Natural killer cell (primary cell): Measurements from ENCODE around the gene ZNF451. TPM values are rescaled to one million over a fixed set of nuclear protein-coding genes. Genes with fewer than 3 reads are reported as not detected.

Experiments used
- ATAC-seq, 3 donors: fragments of 150-1000 bp in 2 of 3; fragments of 200-7000 bp in 1 of 3; cut with Tn5 transposase; 1 replicate in 1 of 3; 2 replicates in 2 of 3; pipeline ENCODE4 v1.10.0; 2021; ENCODE audit warnings: mild to moderate bottlenecking in 2 of 3, moderate library complexity in 2 of 3
- DNase-seq, 2 donors: peaks; one replicate each; pipeline versions ENCODE4 v3.0.0 to v3.0.0-alpha.2; 2013 to 2021; ENCODE audit warnings: mixed read lengths in 1 of 2
- H3K27ac ChIP-seq: one replicate; pipeline ENCODE4 v1.5.1; 2013; ENCODE audit warnings: mild to moderate bottlenecking, low read length
- H3K27me3 ChIP-seq: one replicate; pipeline ENCODE4 v1.6.1; 2013; ENCODE audit warnings: low read length; ENCODE audit not compliant: control insufficient read depth, insufficient read depth
- H3K36me3 ChIP-seq: one replicate; pipeline ENCODE4 v1.6.1; 2013; ENCODE audit warnings: low read length; ENCODE audit not compliant: control insufficient read depth, insufficient read depth
- H3K4me1 ChIP-seq: one replicate; pipeline ENCODE4 v1.6.1; 2013; ENCODE audit warnings: low read length; ENCODE audit not compliant: control insufficient read depth, insufficient read depth
- H3K4me3 ChIP-seq: one replicate; pipeline ENCODE4 v1.5.1; 2013; ENCODE audit warnings: low read length
- H3K9me3 ChIP-seq: one replicate; pipeline ENCODE4 v1.6.1; 2013; ENCODE audit warnings: low read length; ENCODE audit not compliant: control insufficient read depth, insufficient read depth
- H3K27ac Mint-ChIP-seq, 2 donors: one replicate each; pipeline ENCODE4 v1.8.0; 2022; ENCODE audit warnings: mild to moderate bottlenecking in 2 of 2, mixed read lengths in 2 of 2, moderate library complexity in 1 of 2
- H3K27me3 Mint-ChIP-seq, 2 donors: one replicate each; pipeline ENCODE4 v1.8.0; 2022; ENCODE audit warnings: low read depth in 2 of 2, mixed read lengths in 2 of 2
- H3K36me3 Mint-ChIP-seq: one replicate; pipeline ENCODE4 v1.8.0; 2022; ENCODE audit warnings: mixed read lengths
- H3K4me1 Mint-ChIP-seq, 2 donors: one replicate each; pipeline ENCODE4 v1.8.0; 2022; ENCODE audit warnings: mixed read lengths in 2 of 2
- H3K4me3 Mint-ChIP-seq: one replicate; pipeline ENCODE4 v1.8.0; 2022; ENCODE audit warnings: mild to moderate bottlenecking, moderate library complexity, mixed read lengths
- H3K9me3 Mint-ChIP-seq, 2 donors: one replicate each; pipeline ENCODE4 v1.8.0; 2022; ENCODE audit warnings: mixed read lengths in 2 of 2
- CTCF ChIP-seq: fragments of 200-600 bp; IDR thresholded peaks from one replicate; pipeline ENCODE4 v1.8.0; 2022; ENCODE audit warnings: antibody characterized with exemption
- WGBS: methylation state at CpG from one replicate; pipeline ENCODE4 v1.1.7; 2013; ENCODE audit warnings: missing lambda C conversion rate; ENCODE audit not compliant: insufficient coverage; 5-methylcytosine and 5-hydroxymethylcytosine counted together
- intact Hi-C: fragments of 100-400 bp; cut with micrococcal nuclease; formaldehyde crosslinking; loops from one replicate; pipeline ENCODE4 v1.14.2; 2022
- total RNA-seq, 4 donors: library from RNA; stranded (reverse); fragments of 120-200 nt in 1 of 4; gene quantifications; one replicate each; pipeline versions ENCODE4 v1.2.3 to v1.2.4, GENCODE V29; 2013 to 2022

ZNF451 gene
- total RNA-seq, 3 donors from 2014 or later (not counting 1 experiment from before 2014, with no cell fraction given), result 121 to 131 (median 122) TPM

DNA sequence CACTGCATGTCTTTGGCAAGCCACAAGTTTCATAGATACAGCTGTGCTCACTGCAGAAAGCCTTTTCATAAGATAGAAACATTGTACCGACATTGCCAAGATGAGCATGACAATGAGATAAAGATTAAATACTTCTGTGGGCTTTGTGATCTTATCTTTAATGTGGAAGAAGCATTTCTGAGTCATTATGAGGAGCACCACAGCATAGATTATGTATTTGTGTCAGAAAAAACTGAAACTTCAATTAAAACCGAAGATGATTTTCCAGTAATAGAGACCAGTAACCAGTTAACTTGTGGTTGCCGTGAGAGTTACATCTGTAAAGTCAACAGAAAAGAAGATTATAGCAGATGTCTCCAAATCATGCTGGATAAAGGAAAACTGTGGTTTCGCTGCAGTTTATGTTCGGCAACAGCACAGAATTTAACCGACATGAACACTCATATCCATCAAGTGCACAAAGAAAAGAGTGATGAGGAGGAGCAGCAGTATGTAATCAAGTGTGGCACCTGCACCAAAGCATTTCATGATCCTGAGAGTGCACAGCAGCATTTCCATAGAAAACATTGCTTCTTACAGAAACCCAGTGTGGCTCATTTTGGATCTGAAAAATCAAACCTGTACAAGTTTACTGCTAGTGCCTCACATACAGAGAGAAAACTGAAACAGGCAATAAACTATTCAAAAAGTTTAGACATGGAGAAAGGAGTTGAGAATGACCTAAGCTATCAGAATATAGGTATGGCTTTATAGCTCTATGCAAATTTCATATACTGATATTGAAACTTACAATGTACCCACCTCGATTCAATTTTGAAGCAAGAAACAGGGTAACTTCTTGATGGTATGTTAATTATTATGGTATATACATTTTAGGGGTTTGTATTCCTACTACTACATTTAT is 58.2 kb downstream of the ZNF451 start:
- H3K36me3 ChIP-seq, result peaks cover 35% of the 10 kb centered on the region
- ATAC-seq, result no peak
- no peak for DNase-seq
- no peak for TF ChIP-seq CTCF
- H3K4me3 ChIP-seq, result no peak overlapping the region
- intact Hi-C loops, result no loop called here
- H3K27ac ChIP-seq, result no peak overlapping the region
- no peaks in the 10 kb centered on the region for H3K9me3 Mint-ChIP-seq
- peak overlapping the region in 1 of 2 donors; percentile 36 for H3K27ac Mint-ChIP-seq
- H3K27me3 ChIP-seq, result no peaks in the 10 kb centered on the region
- H3K27me3 Mint-ChIP-seq, result no peaks in the 10 kb centered on the region
- no peaks in the 10 kb centered on the region for H3K4me1 Mint-ChIP-seq
- no peaks in the 10 kb centered on the region for H3K4me1 ChIP-seq
- H3K9me3 ChIP-seq, result no peaks in the 10 kb centered on the region
- peaks cover 22% of the 10 kb centered on the region for H3K36me3 Mint-ChIP-seq
- no peak overlapping the region for H3K4me3 Mint-ChIP-seq
- 87% methylated on average over 6 of the region's 7 CpGs for WGBS

DNA sequence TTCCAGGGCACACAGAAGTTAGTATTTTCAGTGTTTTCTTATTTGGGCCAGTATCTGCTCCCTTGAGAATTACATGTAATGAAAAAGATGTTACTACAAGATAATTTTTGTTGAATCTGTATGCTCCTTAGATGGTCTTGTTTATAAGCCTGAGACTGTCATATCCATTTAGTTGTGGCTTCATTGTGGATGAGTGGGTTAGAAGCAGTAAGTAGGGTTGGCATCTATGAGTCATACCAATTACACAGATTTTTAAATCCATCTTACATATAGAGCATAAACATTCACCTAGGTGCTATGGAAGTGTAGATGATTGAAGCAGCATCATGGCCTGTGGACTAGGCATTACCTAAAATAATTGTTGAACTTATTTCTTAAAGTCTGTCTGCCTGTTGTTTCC is 68.7 kb downstream of the ZNF451 start:
- H3K36me3 ChIP-seq, result peaks cover 43% of the 10 kb centered on the region
- intact Hi-C loops, result no loop called here
- ATAC-seq (no peak), DNase-seq (no peak)
- H3K27ac Mint-ChIP-seq, result no peak overlapping the region
- no peaks in the 10 kb centered on the region for H3K9me3 ChIP-seq
- H3K27me3 Mint-ChIP-seq, result no peaks in the 10 kb centered on the region
- no peak for TF ChIP-seq CTCF
- no peaks in the 10 kb centered on the region for H3K36me3 Mint-ChIP-seq
- H3K4me3 ChIP-seq, result no peak overlapping the region
- H3K27me3 ChIP-seq, result no peaks in the 10 kb centered on the region
- H3K4me1 ChIP-seq, result no peaks in the 10 kb centered on the region
- no peaks in the 10 kb centered on the region for H3K4me1 Mint-ChIP-seq
- no peaks in the 10 kb centered on the region for H3K9me3 Mint-ChIP-seq
- no peak overlapping the region for H3K27ac ChIP-seq
- no peak overlapping the region for H3K4me3 Mint-ChIP-seq

DNA sequence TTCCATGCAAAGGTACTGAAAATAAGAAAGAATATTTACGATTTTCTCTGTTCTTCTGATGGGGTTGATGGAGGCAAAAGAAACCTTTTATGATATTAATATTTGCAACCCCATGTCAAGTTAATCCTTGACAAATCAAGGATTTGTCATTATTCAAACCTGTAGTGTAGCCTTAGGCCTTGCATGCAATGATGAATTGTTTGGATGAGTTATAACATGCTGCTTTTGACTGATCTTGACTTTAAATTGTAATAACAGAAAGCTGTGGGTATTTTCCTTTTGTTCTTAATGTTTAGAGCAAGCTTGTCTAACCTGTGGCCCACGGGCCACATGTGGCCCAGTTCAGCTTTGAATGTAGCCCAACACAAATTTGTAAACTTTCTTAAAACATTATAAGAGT is 69.1 kb downstream of the ZNF451 start:
- no peaks in the 10 kb centered on the region for H3K4me1 Mint-ChIP-seq
- intact Hi-C loops, result no loop called here

More for the DNA sequence above, 69.1 kb downstream of the ZNF451 start:
- Histone ChIP-seq H3K4me3 (no peak overlapping the region), H3K27me3 (no peaks in the 10 kb centered on the region), H3K36me3 (peaks cover 41% of the 10 kb centered on the region), H3K9me3 (no peaks in the 10 kb centered on the region), H3K27ac (no peak overlapping the region), H3K4me1 (no peaks in the 10 kb centered on the region)
- H3K4me3 Mint-ChIP-seq, result no peak overlapping the region
- peaks cover 2% of the 10 kb centered on the region for H3K36me3 Mint-ChIP-seq
- WGBS, result no CpG with 5 or more reads among the region's 2 CpGs
- H3K27ac Mint-ChIP-seq, result no peak overlapping the region
- ATAC-seq, result no peak
- no peaks in the 10 kb centered on the region for H3K9me3 Mint-ChIP-seq
- no peak for DNase-seq
- H3K27me3 Mint-ChIP-seq, result no peaks in the 10 kb centered on the region
- no peak for TF ChIP-seq CTCF
